Measurements from ENCODE around the gene SYNGR1. TPM values are rescaled to one million over a fixed set of nuclear protein-coding genes. Genes with fewer than 3 reads are reported as not detected.

The SYNGR1 gene
- total RNA-seq, 4 donors from 2014 or later: 4.4 to 11.0 (median 9.9) TPM

- no peak for TF ChIP-seq CTCF (IDR thresholded peaks at IDR 0.05)
- DNase-seq (ENCODE audit: low spot score) (no peak), ATAC-seq (ENCODE audit: low FRiP score) (no peak)
Measured at GRCh38 chr22:39382410-39382809, 32.6 kb downstream of the SYNGR1 start.

GRCh38 chr22:39383841-39384625 is 34.2 kb downstream of the SYNGR1 start:
- no peak for ATAC-seq (ENCODE audit: low FRiP score)
- DNase-seq (ENCODE audit: low spot score): no peak
- no peak for TF ChIP-seq CTCF (IDR thresholded peaks at IDR 0.05)

GRCh38 chr22:39384750-39385480 is 35.1 kb downstream of the SYNGR1 start:
- TF ChIP-seq CTCF (IDR thresholded peaks at IDR 0.05): no peak
- DNase-seq (ENCODE audit: low spot score) (no peak), ATAC-seq (ENCODE audit: low FRiP score) (no peak)

GRCh38 chr22:39388261-39389011 is 38.6 kb downstream of the SYNGR1 start:
- no peak for TF ChIP-seq CTCF (IDR thresholded peaks at IDR 0.05)
- DNase-seq (ENCODE audit: low spot score): peak; percentile 61
- peak; percentile 90 for ATAC-seq (ENCODE audit: low FRiP score)

- no peak for TF ChIP-seq CTCF (IDR thresholded peaks at IDR 0.05)
- no peak for DNase-seq (ENCODE audit: low spot score)
- no peak for ATAC-seq (ENCODE audit: low FRiP score)
Measured at GRCh38 chr22:39389420-39389819, 39.6 kb downstream of the SYNGR1 start.

GRCh38 chr22:39392341-39392948 is 42.7 kb downstream of the SYNGR1 start:
- no peak for ATAC-seq (ENCODE audit: low FRiP score)
- TF ChIP-seq CTCF (IDR thresholded peaks at IDR 0.05): no peak
- DNase-seq (ENCODE audit: low spot score): no peak

Data from omental fat pad (tissue), 4 donors.